Measurements from ENCODE around the gene UBR4. TPM values are rescaled to one million over a fixed set of nuclear protein-coding genes. Genes with fewer than 3 reads are reported as not detected.
A peak's percentile ranks its signal among the peaks of the same experiment; 100 is the strongest.
"Not testable (repeated sequence)": the region's sequence is repeated elsewhere in the genome, so short reads cannot be mapped to it uniquely, and the experiment has no call there.

Gene UBR4
- total RNA-seq, result 167 TPM
- polyA plus RNA-seq (ENCODE audit: insufficient read depth, low read depth, low replicate concordance), result 319 TPM
- long read RNA-seq, donor 1, transcript UBR4-208 (3 exons, 3,873 nt), result major isoform, 5 of 18 reads
- long read RNA-seq, donor 1, partial matches to known transcripts, result 5 of 18 reads
- long read RNA-seq, donor 1, other reads (novel, unspliced or antisense), result 5 of 18 reads
- long read RNA-seq, donor 2, partial matches to known transcripts, result 10 of 16 reads
- long read RNA-seq, donor 2, other reads (novel, unspliced or antisense), result 0 of 16 reads
- long read RNA-seq, donor 3, partial matches to known transcripts, result 0 of 13 reads
- long read RNA-seq, donor 3, other reads (novel, unspliced or antisense), result 6 of 13 reads
- long read RNA-seq, donor 4, partial matches to known transcripts, result 27 of 29 reads
- long read RNA-seq, donor 4, other reads (novel, unspliced or antisense), result 0 of 29 reads
- long read RNA-seq, donor 5, result 0 reads
- long read RNA-seq, donor 6, partial matches to known transcripts, result 0 of 9 reads
- long read RNA-seq, donor 6, other reads (novel, unspliced or antisense), result 8 of 9 reads
- long read RNA-seq, donor 7, transcript UBR4-203 (4 exons, 1,533 nt), result major isoform, 6 of 61 reads
- long read RNA-seq, donor 7, partial matches to known transcripts, result 42 of 61 reads
- long read RNA-seq, donor 7, other reads (novel, unspliced or antisense), result 13 of 61 reads
- long read RNA-seq, donor 8, partial matches to known transcripts, result 5 of 7 reads
- long read RNA-seq, donor 8, other reads (novel, unspliced or antisense), result 0 of 7 reads
- long read RNA-seq, donor 9, partial matches to known transcripts, result 16 of 16 reads
- long read RNA-seq, donor 9, other reads (novel, unspliced or antisense), result 0 of 16 reads
- long read RNA-seq, donor 10, partial matches to known transcripts, result 10 of 13 reads
- long read RNA-seq, donor 10, other reads (novel, unspliced or antisense), result 0 of 13 reads

DNA sequence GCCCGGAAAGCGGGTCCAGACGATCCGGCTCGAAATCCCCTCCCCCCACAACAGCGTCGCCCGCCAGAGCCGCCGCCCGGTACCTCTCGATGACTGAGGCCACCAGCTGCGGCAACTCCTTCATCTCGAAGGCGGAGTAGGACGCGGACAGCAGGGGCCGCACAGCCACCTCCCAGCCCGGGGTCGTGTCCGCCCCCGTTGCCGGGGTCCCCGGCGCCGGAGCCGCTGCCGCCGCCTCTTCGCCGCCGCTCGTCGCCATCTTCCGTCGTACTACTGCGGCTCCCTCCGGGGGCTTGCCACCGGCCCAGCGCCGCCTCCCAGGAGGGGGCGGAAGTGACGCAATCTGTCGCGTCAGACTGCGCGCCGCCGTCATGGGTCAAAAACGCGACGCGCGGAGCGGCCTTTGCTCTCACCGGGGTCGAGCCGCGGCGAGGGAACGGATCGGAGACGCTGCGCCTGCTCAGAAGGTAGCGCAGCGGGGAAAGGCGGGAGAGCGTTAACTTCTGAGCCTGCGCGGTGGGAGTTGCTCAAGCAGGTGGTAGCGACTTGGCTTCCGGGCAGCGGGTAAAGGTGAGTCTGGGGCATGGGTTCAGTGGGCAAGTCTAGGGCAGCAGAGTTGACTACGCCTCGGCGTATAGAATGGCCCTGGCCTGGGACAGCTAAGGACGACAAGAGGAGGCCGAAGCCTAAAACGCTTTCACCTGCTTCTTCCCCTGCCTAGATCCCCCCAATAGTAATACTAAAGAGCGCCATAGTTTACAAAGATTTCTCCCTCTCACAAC is at the start of gene UBR4:
TSS of gene UBR4 (minus strand) at position 277 of the 782 bp plus-strand sequence. CDS start at position 259, 18 bp downstream.
- DNase-seq, result peak; percentile 96 to 98 (median 97)
- H3K36me3 ChIP-seq (ENCODE audit: control insufficient read depth in 2 of 3, insufficient read depth in 3 of 3, low read length in 3 of 3), result peaks cover 0 to 3% (median 2%) of the 10 kb centered on the region in 3 donors
- TF ChIP-seq, protein P1, sequence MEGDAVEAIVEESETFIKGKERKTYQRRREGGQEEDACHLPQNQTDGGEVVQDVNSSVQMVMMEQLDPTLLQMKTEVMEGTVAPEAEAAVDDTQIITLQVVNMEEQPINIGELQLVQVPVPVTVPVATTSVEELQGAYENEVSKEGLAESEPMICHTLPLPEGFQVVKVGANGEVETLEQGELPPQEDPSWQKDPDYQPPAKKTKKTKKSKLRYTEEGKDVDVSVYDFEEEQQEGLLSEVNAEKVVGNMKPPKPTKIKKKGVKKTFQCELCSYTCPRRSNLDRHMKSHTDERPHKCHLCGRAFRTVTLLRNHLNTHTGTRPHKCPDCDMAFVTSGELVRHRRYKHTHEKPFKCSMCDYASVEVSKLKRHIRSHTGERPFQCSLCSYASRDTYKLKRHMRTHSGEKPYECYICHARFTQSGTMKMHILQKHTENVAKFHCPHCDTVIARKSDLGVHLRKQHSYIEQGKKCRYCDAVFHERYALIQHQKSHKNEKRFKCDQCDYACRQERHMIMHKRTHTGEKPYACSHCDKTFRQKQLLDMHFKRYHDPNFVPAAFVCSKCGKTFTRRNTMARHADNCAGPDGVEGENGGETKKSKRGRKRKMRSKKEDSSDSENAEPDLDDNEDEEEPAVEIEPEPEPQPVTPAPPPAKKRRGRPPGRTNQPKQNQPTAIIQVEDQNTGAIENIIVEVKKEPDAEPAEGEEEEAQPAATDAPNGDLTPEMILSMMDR (IDR thresholded peaks at IDR 0.05; ENCODE audit: borderline replicate concordance, extremely low read depth, insufficient read depth), result no peak
- H3K27ac ChIP-seq (ENCODE audit: low read depth in 2 of 2, low read length in 2 of 2), result peak within 1 kb of the TSS; percentile 79 to 92
- no peaks in the 10 kb centered on the region for H3K9me3 ChIP-seq (ENCODE audit: control insufficient read depth in 2 of 3, insufficient read depth in 1 of 3, low read length in 3 of 3)
- peak within 1 kb of the TSS; percentile 71 to 96 (median 82) for H3K4me3 ChIP-seq (ENCODE audit: low read length in 3 of 3)
- H3K4me1 ChIP-seq (ENCODE audit: control insufficient read depth in 2 of 3, insufficient read depth in 2 of 3, low read depth in 1 of 3, low read length in 3 of 3), result peaks cover 2 to 29% (median 14%) of the 10 kb centered on the region in 3 donors
- no peak for FAIRE-seq
- intact Hi-C loops (cut with DNase I), result no loop called here
- peak within 1 kb of the TSS; percentile 87 to 92 (median 91) for H3K9ac ChIP-seq (ENCODE audit: low read length in 3 of 3)
- H3K27me3 ChIP-seq (ENCODE audit: control insufficient read depth, insufficient read depth, low read length), result no peaks in the 10 kb centered on the region

- DNase-seq (no peak), FAIRE-seq (no peak)
- H3K4me1 ChIP-seq (ENCODE audit: control insufficient read depth in 2 of 3, insufficient read depth in 2 of 3, low read depth in 1 of 3, low read length in 3 of 3), result peaks cover 0 to 2% (median under 1%) of the 10 kb centered on the region in 3 donors
- no peaks in the 10 kb centered on the region for H3K9me3 ChIP-seq (ENCODE audit: control insufficient read depth in 2 of 3, insufficient read depth in 1 of 3, low read length in 3 of 3)
- TF ChIP-seq, protein P1 (IDR thresholded peaks at IDR 0.05; ENCODE audit: borderline replicate concordance, extremely low read depth, insufficient read depth), result no peak
- no peak overlapping the region for H3K4me3 ChIP-seq (ENCODE audit: low read length in 3 of 3)
- peaks cover 3 to 34% (median 18%) of the 10 kb centered on the region in 3 donors for H3K36me3 ChIP-seq (ENCODE audit: control insufficient read depth in 2 of 3, insufficient read depth in 3 of 3, low read length in 3 of 3)
- intact Hi-C loops (cut with DNase I), result no loop called here
- H3K9ac ChIP-seq (ENCODE audit: low read length in 3 of 3), result no peak overlapping the region
- H3K27me3 ChIP-seq (ENCODE audit: control insufficient read depth, insufficient read depth, low read length), result no peaks in the 10 kb centered on the region
- no peak overlapping the region for H3K27ac ChIP-seq (ENCODE audit: low read depth in 2 of 2, low read length in 2 of 2)
These were observed 48.3 kb upstream of the UBR4 start for GRCh38 chr1:19258353-19258752.

DNA sequence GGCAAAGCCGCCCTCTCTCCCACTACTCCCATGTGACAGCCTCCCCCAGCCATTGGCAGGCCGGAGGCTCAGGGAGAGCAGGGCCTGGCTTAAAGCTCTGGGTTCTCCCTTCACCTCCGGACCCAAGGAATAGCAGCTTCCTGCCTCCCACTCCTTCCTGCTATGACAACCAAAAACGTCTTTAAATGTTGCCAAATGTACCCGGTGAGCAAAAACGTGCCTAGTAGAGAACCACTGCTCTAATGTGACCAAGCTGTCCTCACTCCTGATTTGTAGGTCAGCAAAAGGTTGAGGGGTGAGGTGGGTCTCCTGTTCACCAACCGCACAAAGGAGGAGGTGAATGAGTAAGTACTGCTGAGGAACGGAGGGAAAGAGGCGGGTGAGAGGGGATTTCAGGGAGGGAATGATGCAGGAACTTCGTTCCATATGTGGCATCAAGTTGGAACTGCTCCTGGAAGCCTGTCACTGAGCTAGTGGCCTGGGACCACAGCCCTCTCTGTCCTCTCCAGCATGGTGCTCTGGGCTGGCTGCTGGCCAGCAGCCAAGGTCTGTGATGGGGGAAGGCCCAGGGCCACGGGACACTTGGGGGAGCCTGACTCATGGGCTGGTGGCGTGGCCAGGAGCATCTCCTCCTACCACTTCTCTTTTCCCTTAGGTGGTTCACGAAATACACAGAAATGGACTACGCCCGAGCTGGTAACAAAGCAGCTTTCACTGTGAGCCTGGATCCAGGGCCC is 47.3 kb upstream of the UBR4 start:
- FAIRE-seq, result no peak
- H3K27ac ChIP-seq (ENCODE audit: low read depth in 2 of 2, low read length in 2 of 2), result no peak overlapping the region
- H3K4me1 ChIP-seq (ENCODE audit: control insufficient read depth in 2 of 3, insufficient read depth in 2 of 3, low read depth in 1 of 3, low read length in 3 of 3), result peaks cover 0 to 9% (median 4%) of the 10 kb centered on the region in 3 donors
- H3K36me3 ChIP-seq (ENCODE audit: control insufficient read depth in 2 of 3, insufficient read depth in 3 of 3, low read length in 3 of 3), result peaks cover 3 to 34% (median 18%) of the 10 kb centered on the region in 3 donors
- no peak overlapping the region for H3K4me3 ChIP-seq (ENCODE audit: low read length in 3 of 3)
- H3K9ac ChIP-seq (ENCODE audit: low read length in 3 of 3), result no peak overlapping the region
- DNase-seq, result no peak
- H3K27me3 ChIP-seq (ENCODE audit: control insufficient read depth, insufficient read depth, low read length), result no peaks in the 10 kb centered on the region
- no peaks in the 10 kb centered on the region for H3K9me3 ChIP-seq (ENCODE audit: control insufficient read depth in 2 of 3, insufficient read depth in 1 of 3, low read length in 3 of 3)
- TF ChIP-seq, protein P1 (IDR thresholded peaks at IDR 0.05; ENCODE audit: borderline replicate concordance, extremely low read depth, insufficient read depth), result no peak
- intact Hi-C loops (cut with DNase I), result no loop called here

GRCh38 chr1:19256301-19256700 is 46.2 kb upstream of the UBR4 start:
- H3K36me3 ChIP-seq (ENCODE audit: control insufficient read depth in 2 of 3, insufficient read depth in 3 of 3, low read length in 3 of 3), result peaks cover 3 to 29% (median 18%) of the 10 kb centered on the region in 3 donors
- H3K27ac ChIP-seq (ENCODE audit: low read depth in 2 of 2, low read length in 2 of 2); H3K9me3 ChIP-seq (ENCODE audit: control insufficient read depth in 2 of 3, insufficient read depth in 1 of 3, low read length in 3 of 3); FAIRE-seq; H3K4me3 ChIP-seq (ENCODE audit: low read length in 3 of 3); H3K9ac ChIP-seq (ENCODE audit: low read length in 3 of 3); intact Hi-C loops (cut with DNase I); H3K27me3 ChIP-seq (ENCODE audit: control insufficient read depth, insufficient read depth, low read length); H3K4me1 ChIP-seq (ENCODE audit: control insufficient read depth in 2 of 3, insufficient read depth in 2 of 3, low read depth in 1 of 3, low read length in 3 of 3); DNase-seq: not testable (repeated sequence)
